ENCODE measurements around the gene BCL11A. TPM values are rescaled to one million over a fixed set of nuclear protein-coding genes. Genes with fewer than 3 reads are reported as not detected.

The BCL11A gene
- total and polyA plus RNA-seq, 2 of the 13 experiments (the other 11 are each of a cell fraction or from before 2014, with no cell fraction given), result not detected

GRCh38 chr2:60445684-60446179 is 107.7 kb downstream of the BCL11A start:
- no peaks in the 10 kb centered on the region for H3K79me2 ChIP-seq (ENCODE audit: insufficient read depth, low read length)
- FAIRE-seq (no peak), DNase-seq (ENCODE audit: low spot score) (no peak), ATAC-seq (no peak)
- no peak overlapping the region for H3K4me2 ChIP-seq (ENCODE audit: low read depth, low read length)
- H4K20me1 ChIP-seq (ENCODE audit: insufficient read depth, low read length), result no peaks in the 10 kb centered on the region
- 26% methylated on average over 8 of the region's 8 CpGs for WGBS (ENCODE audit: low lambda C conversion rate)
- BruUV-seq (replicated peaks), result no TSS peak
- no peak overlapping the region for H2AFZ ChIP-seq (ENCODE audit: low read length)
- ChIA-PET CTCF (ENCODE audit: low intra/inter-chr PET ratio, low total read pairs) (no interaction called here), POLR2A (no interaction called here)
- H3K9me3 ChIP-seq (ENCODE audit: low read length), result no peaks in the 10 kb centered on the region
- in situ Hi-C loops (cut with HindIII; ENCODE audit: extremely low pct_ligation_motif_present, low pct_unique_long_range_greater_than_20kb), result no loop called here
- H3K9ac ChIP-seq (ENCODE audit: insufficient read depth, low read depth, low read length), result no peak overlapping the region
- intact Hi-C loops (cut with micrococcal nuclease; ENCODE audit: unreplicated experiment), result no loop called here
- TF ChIP-seq ZNF772 (CRISPR knock-in tag; IDR thresholded peaks at IDR 0.05), result no peak
- H3K4me1 ChIP-seq (ENCODE audit: insufficient read depth, low read length), result no peaks in the 10 kb centered on the region
- no peaks in the 10 kb centered on the region; a peak in 1 of 5 replicates for H3K27me3 ChIP-seq (ENCODE audit: control insufficient read depth in 1 of 2, insufficient read depth in 2 of 2, low read length in 2 of 2)
- H3K4me3 ChIP-seq (replicated peaks in 1 of 3; ENCODE audit: insufficient read depth in 1 of 3, low read depth in 2 of 3, low read length in 3 of 3), result no peak overlapping the region
- H3K27ac ChIP-seq (ENCODE audit: extremely low read length, insufficient read depth, low read length), result no peak overlapping the region
- H3K36me3 ChIP-seq (replicated peaks in 1 of 2; ENCODE audit: control insufficient read depth in 1 of 2, insufficient read depth in 2 of 2, low read length in 2 of 2), result no peaks in the 10 kb centered on the region

DNA sequence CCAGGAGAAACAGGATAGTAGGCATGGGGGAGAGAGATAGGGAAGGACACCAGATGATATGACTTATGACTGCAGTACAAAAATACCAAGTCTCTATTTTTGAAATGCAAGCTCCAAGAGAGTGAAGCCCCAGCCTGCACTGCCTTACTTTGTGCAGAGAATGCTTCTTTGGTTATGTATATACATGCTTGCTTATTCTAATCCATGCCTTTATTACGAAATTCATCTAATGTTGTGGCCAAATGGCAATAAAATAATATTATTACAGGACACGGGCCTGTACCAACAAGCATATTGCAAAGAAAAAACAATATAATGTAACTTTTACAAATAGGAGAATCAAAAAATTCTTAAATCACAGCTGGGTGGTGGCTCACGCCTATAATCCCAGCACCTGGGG is 110.8 kb downstream of the BCL11A start:
- no peak overlapping the region for H2AFZ ChIP-seq (ENCODE audit: low read length)
- no peaks in the 10 kb centered on the region for H3K4me1 ChIP-seq (ENCODE audit: insufficient read depth, low read length)
- no peaks in the 10 kb centered on the region; a peak in 1 of 5 replicates for H3K27me3 ChIP-seq (ENCODE audit: control insufficient read depth in 1 of 2, insufficient read depth in 2 of 2, low read length in 2 of 2)
- intact Hi-C loops (cut with micrococcal nuclease; ENCODE audit: unreplicated experiment), result no loop called here
- WGBS (ENCODE audit: low lambda C conversion rate), result 24% methylated on average over 3 of the region's 3 CpGs
- ChIA-PET CTCF (ENCODE audit: low intra/inter-chr PET ratio, low total read pairs) (no interaction called here), POLR2A (no interaction called here)
- no peaks in the 10 kb centered on the region for H4K20me1 ChIP-seq (ENCODE audit: insufficient read depth, low read length)
- ATAC-seq (no peak), FAIRE-seq (no peak), DNase-seq (ENCODE audit: low spot score) (no peak)
- H3K9me3 ChIP-seq (ENCODE audit: low read length), result no peaks in the 10 kb centered on the region
- no peaks in the 10 kb centered on the region for H3K79me2 ChIP-seq (ENCODE audit: insufficient read depth, low read length)
- H3K36me3 ChIP-seq (replicated peaks in 1 of 2; ENCODE audit: control insufficient read depth in 1 of 2, insufficient read depth in 2 of 2, low read length in 2 of 2), result no peaks in the 10 kb centered on the region
- in situ Hi-C loops (cut with HindIII; ENCODE audit: extremely low pct_ligation_motif_present, low pct_unique_long_range_greater_than_20kb), result no loop called here
- H3K9ac ChIP-seq (ENCODE audit: insufficient read depth, low read depth, low read length), result no peak overlapping the region
- TF ChIP-seq, protein P1, sequence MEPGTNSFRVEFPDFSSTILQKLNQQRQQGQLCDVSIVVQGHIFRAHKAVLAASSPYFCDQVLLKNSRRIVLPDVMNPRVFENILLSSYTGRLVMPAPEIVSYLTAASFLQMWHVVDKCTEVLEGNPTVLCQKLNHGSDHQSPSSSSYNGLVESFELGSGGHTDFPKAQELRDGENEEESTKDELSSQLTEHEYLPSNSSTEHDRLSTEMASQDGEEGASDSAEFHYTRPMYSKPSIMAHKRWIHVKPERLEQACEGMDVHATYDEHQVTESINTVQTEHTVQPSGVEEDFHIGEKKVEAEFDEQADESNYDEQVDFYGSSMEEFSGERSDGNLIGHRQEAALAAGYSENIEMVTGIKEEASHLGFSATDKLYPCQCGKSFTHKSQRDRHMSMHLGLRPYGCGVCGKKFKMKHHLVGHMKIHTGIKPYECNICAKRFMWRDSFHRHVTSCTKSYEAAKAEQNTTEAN (CRISPR knock-in tag; conservative IDR thresholded peaks at IDR 0.05), result no peak
- TF ChIP-seq CENPX (CRISPR knock-in tag; IDR thresholded peaks at IDR 0.05) (no peak), NPAS2 (CRISPR knock-in tag; IDR thresholded peaks at IDR 0.05; ENCODE audit: borderline replicate concordance) (no peak), ZFP91 (CRISPR knock-in tag; IDR thresholded peaks at IDR 0.05; ENCODE audit: borderline replicate concordance) (no peak), CBX1 (IDR thresholded peaks at IDR 0.05; ENCODE audit: low read depth) (no peak), ATF7 (IDR thresholded peaks at IDR 0.05) (no peak), ATF7 (CRISPR knock-in tag; IDR thresholded peaks at IDR 0.05) (no peak)
- no peak overlapping the region for H3K4me2 ChIP-seq (ENCODE audit: low read depth, low read length)
- H3K4me3 ChIP-seq (replicated peaks in 1 of 3; ENCODE audit: insufficient read depth in 1 of 3, low read depth in 2 of 3, low read length in 3 of 3), result no peak overlapping the region
- H3K27ac ChIP-seq (ENCODE audit: extremely low read length, insufficient read depth, low read length), result no peak overlapping the region
- no TSS peak for BruUV-seq (replicated peaks)

Data from HepG2 (cell line).